ENCODE results near the gene UROC1. TPM values are rescaled to one million over a fixed set of nuclear protein-coding genes. Genes with fewer than 3 reads are reported as not detected.
"Not testable (repeated sequence)": the region's sequence is repeated elsewhere in the genome, so short reads cannot be mapped to it uniquely, and the experiment has no call there.

The UROC1 gene
- total RNA-seq, 1 donor from 2014 or later = not detected

DNA sequence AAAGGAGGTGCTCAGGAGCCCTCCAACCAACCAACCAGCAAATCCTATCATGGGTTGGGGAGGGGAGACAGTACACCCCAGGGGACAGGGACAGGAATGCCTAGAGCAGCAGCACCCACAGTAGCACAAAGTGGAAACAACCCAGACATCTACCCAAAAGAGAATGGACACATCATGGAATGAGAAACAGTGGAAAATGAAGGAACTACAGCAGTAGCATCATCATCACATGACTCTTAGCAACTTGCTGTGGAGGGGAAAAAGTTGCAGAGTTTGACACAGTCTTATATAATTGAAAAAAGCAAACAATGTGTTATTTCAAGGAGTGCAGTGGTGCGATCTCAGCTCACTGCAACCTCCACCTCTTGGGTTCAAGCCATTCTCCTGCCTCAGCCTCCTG, 30.1 kb upstream of the UROC1 start:
- no peak for DNase-seq (ENCODE audit: low read depth, low spot score)

DNA sequence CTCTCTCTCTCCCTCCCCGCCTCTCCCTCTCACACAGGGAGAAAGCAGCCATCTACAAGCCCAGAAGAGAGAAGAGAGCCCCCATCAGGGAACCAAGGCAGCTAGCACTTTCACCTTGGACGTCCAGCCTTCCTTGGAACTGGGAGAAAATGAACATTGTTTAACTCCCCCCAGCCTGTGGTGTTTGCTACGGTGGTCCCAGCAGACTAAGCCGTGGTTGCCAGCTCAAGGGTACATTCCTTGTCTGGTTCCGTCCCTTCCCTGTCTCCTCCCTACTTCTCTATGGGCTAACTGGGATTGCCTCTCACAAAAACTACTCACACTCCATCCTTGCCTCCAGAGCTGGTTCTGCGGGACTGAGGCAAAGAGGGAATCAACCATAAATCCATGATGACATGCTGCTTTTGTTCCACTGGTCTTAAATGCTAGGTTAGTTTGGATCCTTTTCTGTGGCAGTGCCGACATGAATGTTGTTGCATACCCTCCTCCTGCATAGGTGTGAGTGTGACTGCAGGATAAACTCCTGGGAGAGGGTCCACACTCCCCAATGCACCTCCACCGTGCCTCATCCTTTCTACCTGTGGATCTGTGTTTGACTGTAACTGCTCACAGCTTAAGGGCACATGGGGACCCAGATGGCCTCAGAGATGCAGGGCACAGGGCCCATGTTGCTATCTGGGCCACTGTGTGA, 29.1 kb upstream of the UROC1 start:
- no peak for DNase-seq (ENCODE audit: low read depth, low spot score)

DNA sequence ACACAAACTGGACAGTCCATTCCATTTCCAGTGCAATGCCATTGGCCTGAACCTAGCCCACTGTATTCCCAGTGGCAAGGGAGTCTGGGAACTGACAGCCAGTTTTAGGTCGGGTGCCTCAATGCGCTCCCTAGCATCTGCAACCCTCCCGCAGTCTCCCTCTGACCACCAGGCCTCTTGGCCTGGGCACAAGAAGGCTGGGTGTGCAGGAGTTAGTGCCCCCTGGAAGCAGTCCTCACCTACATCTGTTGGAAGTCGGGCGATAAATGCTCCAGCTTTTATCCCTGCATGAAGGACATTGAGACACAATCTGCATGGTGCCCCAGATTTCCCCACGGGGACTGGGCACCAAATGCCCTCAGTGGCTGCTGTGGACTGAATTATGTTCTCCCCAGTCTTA, 28.4 kb upstream of the UROC1 start:
- DNase-seq (ENCODE audit: low read depth, low spot score) = no peak

DNA sequence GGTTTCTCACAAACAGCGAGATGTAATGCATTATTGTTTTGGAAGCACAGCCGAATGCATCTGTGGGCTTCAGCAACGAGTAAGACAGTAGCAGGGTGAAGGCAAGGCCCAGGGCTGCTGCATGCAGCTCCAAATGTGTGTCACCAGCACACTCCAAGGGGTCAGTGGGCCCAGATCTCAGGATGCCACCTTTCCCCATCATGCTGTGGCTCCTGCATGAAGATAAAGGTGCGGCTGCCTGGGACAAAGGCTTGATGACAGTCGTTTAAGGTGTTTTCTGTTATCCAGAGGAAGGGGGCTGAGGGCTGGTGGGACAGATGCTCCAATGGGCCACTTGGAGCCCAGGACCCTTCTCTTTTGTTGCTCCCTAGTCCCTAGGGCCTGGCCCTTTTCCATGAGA, 28.0 kb upstream of the UROC1 start:
- DNase-seq (ENCODE audit: low read depth, low spot score) = no peak

DNA sequence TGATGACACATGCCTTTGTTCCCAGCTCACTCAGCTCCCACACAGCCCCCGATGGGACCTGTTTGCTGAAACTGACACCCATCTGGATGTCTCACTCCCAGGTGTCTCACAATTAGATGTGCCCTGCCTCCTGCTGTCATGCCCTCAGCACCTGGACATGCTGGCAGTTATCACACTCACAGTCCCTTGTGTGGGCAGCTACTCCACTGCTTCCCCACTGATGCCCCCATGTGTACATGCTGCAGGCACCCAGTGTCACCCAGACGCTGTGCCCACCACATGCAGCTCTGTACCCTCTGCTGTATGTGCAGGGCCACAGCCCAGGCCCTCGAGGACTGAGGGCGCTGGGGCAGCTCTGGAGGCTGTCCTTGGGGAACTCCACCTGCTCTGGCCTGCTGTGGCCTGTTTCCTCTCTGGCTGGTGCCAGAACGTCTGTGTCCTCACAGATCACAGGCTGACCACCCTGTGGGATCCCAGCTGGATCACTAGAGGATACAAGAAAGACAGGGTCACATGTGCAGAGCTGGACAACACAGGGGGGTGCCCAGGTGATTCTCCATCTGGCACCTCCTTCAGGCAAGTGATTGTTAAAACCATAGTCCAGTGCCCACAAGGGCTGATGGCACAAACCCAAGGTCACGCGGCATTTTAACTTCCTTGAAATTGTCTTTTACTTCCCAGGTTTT, 27.2 kb upstream of the UROC1 start:
- no peak for DNase-seq (ENCODE audit: low read depth, low spot score)

DNA sequence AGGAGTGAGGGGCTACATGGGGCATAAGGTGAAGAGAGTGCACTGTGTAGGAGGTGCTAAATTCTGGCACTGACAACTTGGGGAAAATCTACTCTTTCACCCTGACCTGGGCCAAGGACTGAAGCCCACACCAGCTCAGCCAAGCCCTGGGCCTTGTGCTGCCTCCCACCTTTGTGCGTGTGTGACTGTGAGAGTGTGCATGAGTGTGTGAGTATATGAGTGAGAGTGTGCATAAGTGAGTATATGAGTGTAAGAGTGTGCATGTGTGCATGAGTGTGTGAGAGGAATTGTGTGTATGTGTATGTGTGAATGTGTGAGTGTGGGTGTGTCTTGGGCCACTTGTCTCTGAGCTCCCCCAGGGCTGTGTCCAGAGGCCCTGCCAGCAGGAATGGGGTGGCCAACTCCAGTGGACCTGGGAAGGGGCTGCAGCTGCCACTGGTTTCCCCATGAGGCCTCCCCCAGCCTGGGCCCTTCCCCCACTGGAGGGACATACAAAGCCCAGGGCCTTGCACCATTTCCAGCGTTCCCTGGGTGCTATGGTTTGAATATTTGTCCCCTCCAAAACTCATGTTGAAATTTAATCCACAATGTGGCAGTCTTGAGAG, 26.0 kb upstream of the UROC1 start:
- no peak for DNase-seq (ENCODE audit: low read depth, low spot score)

DNA sequence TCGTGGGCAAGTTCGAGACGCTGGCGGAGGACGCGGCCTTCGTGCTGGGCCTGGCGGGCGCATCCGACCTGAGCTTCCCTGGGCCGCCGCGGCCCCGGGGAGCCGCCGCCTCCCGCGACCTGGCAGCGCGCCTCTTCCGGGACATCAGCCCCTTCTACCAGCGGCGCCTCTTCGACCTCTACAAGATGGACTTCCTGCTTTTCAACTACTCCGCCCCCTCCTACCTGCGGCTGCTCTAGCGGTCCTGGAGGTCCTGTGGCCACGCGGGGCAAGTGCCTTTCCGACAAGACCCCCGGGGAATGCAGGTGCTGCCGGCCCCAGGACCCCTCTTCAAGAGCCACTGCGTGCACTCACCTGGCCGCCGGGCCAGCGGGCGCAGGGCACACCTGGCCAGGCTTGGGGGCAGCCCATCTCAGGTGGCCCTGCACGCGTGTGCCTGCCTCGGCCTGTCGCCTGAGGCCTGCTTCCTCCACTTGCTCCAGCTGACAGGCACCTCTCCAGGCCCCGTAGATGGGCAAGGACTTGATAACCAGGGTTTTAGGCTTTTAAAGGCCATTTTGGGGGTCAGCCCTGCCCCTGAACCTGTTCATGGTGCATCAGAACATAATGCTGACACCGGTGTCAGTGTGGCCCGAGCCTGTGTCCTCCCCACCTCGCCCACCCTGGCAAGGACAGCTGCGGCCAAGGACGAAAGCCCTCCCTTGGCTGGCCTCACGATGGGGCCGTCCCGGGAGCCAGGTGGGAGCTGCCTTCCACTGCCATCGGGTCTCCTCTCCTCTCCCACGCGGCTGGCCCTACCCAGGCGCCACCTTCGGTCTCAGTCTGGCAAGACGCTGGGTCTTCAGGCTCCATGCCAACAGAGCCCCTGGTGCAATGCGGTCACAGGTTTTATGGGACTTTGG, 25.0 kb upstream of the UROC1 start:
- no peak for DNase-seq (ENCODE audit: low read depth, low spot score)

DNA sequence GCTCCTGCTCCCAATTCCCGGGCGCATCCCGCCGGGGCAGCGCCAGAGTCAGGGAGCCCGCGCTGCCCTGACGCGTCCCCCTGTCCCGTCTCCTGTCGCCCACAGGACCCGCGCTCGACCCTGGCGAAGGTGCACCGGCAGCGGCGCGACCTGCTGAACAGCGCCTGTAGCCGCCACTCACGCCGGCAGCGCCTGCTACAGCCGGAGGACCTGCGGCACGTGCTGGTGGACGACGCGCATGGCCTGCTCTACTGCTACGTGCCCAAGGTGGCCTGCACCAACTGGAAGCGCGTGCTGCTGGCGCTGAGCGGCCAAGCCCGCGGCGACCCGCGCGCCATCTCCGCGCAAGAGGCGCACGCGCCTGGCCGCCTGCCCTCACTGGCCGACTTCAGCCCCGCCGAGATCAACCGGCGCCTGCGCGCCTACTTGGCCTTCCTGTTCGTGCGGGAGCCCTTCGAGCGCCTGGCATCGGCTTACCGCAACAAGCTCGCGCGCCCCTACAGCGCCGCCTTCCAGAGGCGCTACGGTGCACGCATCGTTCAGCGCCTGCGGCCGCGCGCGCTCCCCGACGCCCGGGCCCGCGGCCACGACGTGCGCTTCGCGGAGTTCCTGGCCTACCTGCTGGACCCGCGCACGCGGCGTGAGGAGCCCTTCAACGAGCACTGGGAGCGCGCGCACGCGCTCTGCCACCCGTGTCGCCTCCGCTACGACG, 24.2 kb upstream of the UROC1 start:
- DNase-seq (ENCODE audit: low read depth, low spot score) = no peak

DNA sequence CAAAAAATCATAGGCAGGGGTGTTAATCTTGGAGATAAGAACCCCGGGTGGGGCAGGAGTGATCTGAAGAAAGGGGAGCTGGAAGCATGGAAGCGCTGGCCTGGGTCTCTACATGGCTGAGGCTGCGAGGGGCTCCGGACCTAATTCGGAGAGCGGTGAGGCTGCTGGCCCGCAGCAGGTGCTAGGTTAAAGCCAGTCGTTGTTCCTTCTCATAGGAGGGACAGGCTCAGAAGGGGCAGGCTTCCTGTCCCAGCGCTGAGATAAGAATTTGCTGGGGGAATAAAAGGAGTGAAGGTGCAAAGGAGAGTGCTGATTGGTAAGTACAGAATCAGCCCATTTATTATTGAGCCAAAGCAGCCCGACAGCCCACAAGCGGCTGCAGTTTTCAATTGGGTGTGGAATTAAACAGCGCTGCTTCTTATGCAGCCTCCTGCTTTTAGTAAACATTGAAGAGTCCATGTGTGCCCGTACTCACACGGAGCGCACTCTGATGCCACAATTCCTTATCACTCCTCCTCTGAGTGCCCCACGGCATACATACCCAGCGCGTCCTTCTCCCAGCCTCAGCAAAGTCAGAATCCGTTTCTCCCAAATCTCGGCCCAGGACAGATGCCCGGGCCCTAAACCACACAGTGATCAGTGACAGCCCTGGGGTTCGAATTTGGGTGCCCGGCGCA, 23.5 kb upstream of the UROC1 start:
- no peak for DNase-seq (ENCODE audit: low read depth, low spot score)

DNA sequence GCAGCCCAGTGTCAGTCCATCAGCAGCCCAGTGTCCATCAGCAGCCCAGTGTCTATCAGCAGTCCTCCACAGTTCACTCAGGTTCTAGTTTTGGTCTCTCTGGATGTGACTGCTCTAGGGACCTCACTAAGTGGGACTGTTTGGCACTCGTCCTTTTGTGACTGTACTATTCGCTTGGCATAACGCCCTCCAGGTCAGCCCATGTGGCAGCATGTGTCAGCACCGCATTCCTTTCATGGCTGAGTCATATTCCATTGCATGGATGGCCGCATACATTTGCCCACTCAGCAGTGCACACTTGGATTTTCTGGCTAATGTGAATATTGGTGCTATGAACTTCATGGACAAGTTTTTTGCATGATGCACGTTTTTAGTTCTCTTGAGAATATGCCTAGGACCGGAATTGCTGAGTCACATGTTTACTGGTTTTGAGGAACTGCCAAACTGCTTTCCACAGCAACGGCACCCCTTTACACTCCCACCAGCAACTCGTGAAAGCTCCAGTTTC, 22.8 kb upstream of the UROC1 start:
- DNase-seq (ENCODE audit: low read depth, low spot score) = no peak

DNA sequence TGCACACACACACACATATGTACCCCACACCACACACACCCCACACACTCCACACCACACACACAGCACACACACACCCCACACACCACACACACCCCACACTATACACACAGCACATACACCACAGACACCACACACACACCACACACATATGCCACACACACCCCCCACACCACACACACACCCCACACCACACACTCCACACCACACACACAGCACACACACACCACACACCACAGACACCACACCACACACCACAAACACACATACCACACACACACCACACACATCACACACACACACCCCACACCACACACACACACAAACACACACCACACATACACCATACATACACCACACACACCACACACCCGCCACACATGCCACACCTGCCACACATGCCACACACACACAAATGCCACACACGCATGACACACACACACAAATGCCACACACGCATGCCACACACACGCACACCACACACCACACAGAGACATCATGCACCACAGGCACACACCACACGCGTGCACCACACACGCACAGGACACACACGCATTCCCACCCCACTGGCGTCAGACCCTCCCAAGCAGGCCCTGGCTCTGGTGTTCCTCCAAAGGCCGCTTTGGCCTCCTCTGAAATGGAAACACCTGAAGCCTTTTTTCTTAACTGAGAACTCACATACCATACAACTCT, 22.1 kb upstream of the UROC1 start:
- DNase-seq (ENCODE audit: low read depth, low spot score) = no peak

DNA sequence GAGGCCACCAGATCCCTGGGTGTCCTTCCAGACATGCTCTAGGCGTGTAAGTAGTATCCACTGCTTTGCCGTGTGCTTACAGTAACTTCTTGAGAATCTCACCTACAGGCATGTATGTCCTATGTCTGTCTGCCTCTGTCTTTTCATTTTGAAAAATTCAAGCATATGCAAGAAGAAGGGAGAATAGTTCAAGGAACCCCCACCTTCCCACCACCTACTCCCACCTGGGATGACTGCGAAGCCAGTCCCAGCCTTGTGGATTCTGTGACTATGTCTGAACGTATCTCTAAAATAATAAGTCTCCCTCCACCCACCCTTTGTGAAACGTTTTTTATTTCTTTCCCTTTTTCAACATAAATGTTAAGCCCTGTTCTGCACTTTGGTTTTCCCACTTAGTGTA, 21.4 kb upstream of the UROC1 start:
- DNase-seq (ENCODE audit: low read depth, low spot score) = no peak

DNA sequence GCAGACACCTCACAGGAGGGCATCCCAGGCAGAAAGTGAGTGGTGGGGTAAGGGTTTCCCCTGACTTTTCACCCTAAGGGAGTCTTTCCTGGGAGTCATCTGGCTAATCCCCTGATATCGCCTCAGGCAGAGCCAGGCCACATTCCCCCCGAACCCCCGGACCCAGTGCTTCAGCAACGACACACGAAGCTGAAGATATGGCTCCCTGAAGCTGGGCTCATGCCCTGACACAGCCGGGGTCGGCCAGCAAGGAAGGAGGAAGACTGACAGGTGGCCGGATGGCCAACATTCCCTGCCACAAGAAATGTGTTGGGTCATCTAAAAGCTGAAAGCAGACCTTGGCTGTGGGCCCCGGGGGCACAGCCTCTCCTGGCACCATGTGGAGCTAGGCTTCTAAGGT, 20.7 kb upstream of the UROC1 start:
- DNase-seq (ENCODE audit: low read depth, low spot score) = no peak

DNA sequence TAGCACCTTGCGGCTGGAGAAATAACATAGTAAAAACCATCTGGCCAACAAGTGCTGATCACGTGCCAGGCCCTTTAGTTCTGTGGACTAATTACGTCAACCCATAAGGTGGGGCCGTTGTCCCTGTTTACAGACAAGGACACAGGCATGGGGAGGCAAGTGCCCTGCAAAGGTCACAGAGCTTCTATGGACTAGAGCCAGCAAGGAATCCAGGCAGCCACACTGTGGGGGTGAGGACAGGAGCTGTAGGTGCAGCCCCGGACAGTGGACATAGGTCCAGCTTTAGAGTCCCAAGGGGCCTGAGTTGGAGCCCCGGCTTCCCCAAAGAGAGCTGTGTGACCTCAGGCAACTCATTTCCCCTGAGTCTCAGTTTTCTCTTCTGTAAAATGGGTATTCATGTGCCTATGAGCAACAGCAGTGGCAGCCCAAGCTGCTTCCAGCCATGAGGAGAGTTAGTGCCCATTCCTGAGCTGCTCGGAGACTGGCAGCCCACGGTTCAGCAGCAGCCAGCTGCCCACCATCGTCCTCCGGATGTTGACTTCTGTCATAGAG, 20.2 kb upstream of the UROC1 start:
- no peak for DNase-seq (ENCODE audit: low read depth, low spot score)

DNA sequence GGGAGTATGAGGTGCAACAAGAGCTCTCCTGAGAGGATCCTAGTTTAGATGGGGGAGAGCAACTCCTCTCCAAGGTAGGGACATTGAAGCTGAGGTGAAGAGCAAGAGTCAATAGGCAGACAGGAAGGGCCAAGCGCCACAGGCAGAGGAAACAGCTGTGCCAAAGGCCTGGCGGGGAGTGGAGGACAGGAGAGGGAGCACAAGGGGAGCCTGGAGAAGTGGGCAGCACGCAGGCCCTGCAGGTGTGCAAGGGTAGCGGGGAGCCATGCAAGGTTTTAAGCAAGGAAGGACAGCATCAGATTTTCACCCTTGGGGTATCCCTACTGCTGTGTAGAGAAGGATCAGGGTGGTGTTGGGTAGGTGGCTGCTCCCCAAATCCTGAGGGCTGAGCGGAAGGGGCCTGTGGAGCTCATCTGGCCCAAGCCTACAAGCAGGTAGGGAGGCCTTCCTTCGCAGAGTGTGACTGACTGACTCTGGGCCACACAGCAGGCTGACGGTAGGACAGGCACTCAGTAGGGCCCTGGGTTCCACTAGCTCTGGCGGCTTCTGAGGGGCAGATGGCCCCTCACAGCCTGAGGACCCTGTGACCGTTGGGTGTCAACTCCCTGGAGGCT, 19.6 kb upstream of the UROC1 start:
- no peak for DNase-seq (ENCODE audit: low read depth, low spot score)

DNA sequence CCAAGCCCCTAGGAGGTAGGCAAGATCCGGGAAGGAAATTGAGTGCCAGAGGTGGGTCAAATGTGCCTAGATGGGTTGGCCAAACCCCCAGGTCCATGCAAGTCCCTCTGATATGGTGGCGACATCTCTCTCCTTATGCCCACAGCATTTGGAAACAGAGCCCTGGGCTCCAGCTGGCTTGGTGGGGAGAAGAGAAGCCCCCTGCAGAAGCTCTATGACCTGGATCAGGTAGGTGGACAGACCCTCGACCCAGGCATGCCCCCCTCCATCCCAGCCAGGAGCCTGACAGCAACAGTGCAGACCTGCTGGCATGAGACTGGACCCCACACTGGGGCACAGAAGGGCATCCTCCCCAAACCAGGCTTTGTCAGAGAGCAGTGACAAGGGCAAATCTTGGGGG, 18.6 kb upstream of the UROC1 start:
- no peak for DNase-seq (ENCODE audit: low read depth, low spot score)

DNA sequence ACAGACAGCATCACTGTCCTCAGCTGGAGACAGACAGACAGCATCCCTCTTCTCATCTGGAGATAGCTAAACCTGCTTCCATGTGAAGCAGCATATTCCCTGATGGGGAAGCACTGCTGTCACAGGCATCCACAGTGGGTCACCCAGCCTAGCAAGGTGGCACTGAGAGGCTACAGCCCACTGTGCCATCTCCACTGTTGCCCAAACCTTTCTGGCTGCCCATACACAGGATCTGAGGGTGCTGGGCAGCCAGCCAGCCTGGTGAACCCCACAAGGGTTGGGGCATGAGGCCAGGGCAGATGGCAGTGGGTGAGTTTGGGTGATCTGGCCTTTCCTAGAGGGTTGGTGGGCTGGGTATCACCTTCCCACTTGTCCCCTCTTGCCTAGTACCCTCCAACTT, 18.1 kb upstream of the UROC1 start:
- no peak for DNase-seq (ENCODE audit: low read depth, low spot score)

DNA sequence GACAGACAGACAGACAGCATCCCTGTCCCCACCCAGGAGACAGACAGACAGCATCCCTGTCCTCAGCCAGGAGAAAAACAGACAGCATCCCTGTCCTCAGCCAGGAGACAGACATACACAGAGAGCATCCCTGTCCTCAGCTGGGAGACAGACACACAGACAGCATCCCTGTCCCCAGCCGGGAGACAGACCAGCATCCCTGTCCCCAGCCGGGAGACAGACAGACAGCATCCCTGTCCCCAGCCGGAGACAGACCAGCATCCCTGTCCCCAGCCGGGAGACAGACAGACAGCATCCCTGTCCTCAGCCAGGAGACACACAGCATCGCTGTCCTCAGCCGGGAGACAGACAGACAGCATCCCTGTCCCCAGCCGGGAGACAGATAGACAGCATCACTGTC, 17.1 kb upstream of the UROC1 start:
- not testable (repeated sequence) for DNase-seq (ENCODE audit: low read depth, low spot score)

DNA sequence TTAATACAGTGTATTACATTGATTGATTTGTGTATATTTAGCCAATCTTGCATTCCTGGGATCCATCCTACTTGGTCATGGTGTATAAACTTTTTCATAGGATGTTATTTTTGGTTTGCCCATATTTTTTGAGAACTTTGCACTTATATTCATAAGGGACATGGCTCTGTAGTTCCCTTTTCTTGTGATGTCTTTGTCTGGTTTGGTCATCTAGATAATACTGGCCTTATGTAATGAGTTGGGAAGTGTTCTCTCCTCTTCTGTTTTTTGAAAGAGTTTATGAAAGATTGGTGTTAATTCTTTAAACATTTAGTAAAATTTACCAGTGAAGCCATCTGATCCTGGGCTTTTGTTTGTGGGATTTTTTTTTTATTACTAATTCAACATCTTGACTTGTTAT, 15.9 kb upstream of the UROC1 start:
- no peak for DNase-seq (ENCODE audit: low read depth, low spot score)

All from pulmonary artery endothelial cell (primary cell).